Measurements from ENCODE around the gene NES.

- TF ChIP-seq EP300 (IDR thresholded peaks at IDR 0.05), result no peak
- no peak for TF ChIP-seq CTCF (IDR thresholded peaks at IDR 0.05)
These were observed 30.4 kb downstream of the NES start for GRCh38 chr1:156646738-156647211.

Measured in tibial nerve (tissue), 4 donors.